Measurements from ENCODE around the gene STRIT1.

The STRIT1 gene

DNA sequence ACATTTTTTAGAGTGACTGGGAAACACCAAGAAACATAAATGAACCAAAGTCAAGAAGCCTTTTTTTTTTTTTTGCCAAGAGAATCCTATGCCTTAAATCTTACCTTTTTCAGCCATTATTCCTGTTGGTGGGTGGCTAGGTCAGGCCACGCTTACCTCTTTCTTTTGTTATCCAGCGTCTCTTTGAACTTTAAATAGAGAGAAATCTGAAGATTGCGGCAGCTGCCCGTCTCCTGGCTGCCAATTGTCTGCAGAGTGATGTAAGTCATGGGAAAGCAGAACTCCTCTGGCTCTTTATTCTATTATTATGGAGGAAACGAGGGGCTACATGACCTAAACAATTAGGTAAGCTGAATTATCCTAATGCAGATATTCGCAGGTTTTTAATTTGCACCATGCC lies at the start of gene STRIT1:
Gene STRIT1, minus strand, starts transcription at position 168 of the 400 bp plus-strand sequence.
- DNase-seq = no peak

DNA sequence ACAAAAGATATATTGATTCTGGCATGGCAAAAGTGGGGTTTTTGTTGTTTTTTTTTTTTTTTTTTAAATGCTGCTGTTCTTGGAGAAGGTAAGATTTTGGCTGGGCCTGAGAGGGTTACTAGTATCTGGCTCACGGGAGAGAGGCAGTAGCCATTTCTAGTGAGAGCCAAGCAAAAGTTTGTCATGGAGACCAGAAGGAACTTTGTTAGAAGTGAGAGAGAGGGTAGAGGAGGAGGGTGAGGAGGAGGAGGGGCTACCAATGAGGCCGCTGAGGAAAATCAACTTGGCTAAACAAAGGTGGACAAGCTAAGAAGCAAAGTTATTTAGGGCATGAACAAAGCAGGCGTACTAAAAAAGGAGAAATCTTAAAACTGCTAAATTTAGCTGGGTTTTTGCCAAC lies 48.9 kb upstream of the STRIT1 start:
- no peak for DNase-seq

- no peak for DNase-seq
Observed at GRCh38 chr3:155339052-155339451, 45.6 kb upstream of the STRIT1 start.

- no peak for DNase-seq
Observed at GRCh38 chr3:155335724-155336354, 42.4 kb upstream of the STRIT1 start.

DNA sequence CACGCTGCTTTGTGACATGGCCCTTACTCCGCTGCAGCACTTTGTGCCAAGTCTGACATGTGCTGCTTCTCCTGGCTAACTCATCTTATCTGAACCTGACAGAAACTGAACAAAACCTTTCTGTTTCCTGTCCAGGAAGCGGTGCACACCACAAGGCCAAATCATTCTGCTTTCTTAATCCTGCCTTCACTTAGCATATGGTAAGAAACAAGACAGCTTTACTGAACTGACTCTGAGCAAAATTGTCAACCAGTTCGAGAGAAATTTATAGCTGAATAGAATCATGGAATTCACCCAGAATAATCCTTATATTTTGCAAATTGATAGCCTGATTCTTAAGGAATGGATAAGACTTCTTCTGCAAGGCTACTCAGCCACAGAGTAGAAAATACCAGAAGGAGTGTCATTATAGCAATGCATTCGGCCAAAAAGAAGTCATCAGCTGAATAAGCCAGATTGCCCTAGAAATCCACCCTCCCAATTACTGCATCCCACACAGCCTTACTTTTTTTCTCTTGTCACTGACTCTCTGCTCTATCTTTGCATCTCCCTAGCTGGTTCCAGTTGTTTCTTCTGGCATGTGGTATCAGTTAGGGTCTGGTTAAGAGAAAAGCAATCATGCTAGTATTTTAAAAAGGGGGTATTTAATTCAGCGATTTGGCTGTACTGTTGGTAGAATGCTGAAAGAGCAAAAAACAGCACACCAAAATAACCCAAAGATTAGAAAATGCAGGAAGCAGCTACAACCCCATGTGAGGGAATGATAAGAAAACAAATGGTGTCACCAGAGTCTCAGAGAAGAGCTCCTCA lies 41.6 kb upstream of the STRIT1 start:
- no peak for DNase-seq

- no peak for DNase-seq
Observed at GRCh38 chr3:155334215-155334913, 40.9 kb upstream of the STRIT1 start.

- no peak for DNase-seq
Observed at GRCh38 chr3:155332716-155333115, 39.2 kb upstream of the STRIT1 start.

DNA sequence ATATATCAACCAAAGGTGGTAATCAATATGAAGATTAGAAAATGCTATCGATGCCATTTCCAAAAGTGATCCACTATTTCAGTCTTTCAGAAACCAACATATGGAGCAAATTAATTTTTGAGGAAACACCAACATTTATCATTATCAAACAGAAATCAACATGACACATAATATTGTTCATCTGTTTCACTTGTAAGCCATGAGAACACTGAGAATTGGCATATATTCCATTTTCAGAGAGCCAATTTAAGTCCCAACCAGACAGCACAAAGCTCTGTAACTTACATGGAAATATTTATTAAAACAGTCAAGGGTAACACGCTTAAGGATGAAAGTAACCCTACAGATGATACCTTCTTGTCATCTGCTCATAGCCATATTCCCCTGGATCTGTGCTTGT lies 37.6 kb upstream of the STRIT1 start:
- no peak for DNase-seq

DNA sequence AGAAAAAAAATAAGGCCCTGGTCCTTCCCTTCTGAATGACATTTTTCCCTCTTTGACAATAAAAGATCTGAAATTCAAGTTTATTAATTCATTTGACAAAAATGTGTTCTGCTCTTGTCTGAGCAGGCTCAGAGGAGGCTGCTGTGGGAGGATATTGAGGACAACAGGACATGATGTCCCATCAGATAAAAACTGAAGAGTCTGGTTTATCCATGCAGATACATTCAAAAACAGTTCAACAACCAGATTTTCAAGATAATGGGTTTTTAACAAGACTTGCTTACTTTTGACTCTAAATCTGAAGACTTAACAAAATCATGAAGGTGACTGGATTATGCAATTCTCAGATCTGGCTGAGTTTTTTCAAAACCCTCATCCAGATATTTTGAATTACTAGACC lies 36.9 kb upstream of the STRIT1 start:
- DNase-seq = no peak

- no peak for DNase-seq
Observed at GRCh38 chr3:155329513-155330048, 36.1 kb upstream of the STRIT1 start.

- no peak for DNase-seq
Observed at GRCh38 chr3:155327871-155328270, 34.4 kb upstream of the STRIT1 start.

DNA sequence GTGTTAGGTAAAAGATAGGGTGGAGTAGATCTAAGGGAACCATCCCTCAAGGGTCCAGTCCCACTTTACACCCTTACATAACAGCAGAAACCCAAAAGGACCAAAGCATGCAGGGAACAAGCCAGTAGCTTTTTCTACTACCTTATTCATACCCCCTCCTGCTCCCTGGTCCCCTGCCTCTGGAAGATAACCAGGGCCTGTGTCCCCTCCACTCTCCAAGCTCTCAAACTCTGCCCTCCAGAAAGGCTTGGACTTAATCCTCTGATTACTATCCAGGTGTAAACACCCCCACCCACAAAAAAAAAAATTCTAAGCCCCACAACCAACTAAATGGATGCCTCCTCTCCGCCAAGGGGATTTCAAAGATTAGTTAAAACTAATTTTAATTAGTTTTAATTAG lies 33.9 kb upstream of the STRIT1 start:
- DNase-seq = no peak

- DNase-seq = no peak
Observed at GRCh38 chr3:155326901-155327300, 33.4 kb upstream of the STRIT1 start.

DNA sequence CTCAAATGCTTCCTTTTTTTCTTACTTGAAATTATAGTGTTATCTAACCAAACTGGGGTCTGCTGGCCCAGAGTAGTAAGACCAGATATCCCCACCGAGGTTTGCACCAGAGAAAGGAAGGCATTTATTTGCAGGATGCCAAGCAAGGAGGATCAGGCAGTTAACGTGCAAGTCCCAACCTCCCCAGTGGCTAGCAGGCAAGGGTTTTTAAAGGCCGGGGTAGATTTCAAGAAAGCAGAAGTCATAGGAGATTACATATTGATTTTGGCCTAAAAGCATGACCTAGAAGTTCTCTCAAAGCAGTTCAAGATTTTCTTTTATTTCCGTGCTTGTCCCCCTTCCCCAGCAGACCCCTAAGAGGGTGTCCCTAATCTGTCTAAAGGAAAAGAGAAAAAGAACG lies 32.8 kb upstream of the STRIT1 start:
- no peak for DNase-seq

DNA sequence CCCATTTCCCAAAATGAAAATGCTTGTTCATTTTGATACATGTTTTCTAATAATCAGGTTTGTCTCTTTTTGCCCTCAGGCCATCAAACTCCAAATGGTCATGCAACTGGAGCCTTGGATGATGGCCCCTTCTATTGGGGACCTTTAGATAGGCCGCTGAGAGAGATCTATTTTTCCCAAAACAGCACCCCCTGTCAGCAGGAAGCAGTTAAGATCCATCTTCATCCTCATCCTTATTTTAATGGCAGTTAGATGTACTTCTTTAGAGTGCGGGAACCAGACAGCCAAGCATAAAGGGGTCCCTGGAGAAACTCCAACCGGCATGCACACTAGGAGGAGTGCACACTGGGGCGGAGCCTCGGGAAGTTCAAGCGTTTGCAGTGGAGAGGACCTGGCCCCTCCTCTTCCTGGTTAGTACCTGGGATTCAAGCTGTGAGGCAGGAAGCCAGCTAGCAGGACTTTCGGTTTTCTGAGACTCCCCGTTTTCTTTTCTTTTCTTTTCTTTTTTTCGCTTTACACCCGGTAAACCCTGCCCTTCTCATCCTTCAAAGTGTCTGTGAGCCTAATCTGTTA lies 31.9 kb upstream of the STRIT1 start:
- DNase-seq = no peak

GRCh38 chr3:155323063-155323666 lies 29.7 kb upstream of the STRIT1 start:
- no peak for DNase-seq

- no peak for DNase-seq
Observed at GRCh38 chr3:155321418-155321817, 27.9 kb upstream of the STRIT1 start.

DNA sequence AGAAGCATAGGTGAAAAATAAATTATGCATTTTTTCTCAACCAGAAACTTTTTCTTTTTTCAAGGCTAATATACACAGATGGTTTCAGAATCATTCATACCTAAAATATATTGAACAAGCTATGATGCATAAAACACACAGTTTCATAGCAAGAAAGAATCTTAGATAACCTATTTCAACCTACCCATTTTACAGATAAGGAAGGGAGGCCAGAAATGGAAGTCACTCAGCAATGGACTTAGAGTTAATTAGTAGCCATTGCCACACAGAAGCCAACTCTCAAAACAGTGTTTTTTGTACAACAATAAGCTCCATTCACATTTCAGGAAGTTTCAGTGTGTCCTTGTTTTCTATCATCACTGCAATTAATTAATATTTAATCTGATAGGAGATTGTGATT lies 27.5 kb upstream of the STRIT1 start:
- DNase-seq = no peak

- no peak for DNase-seq
Observed at GRCh38 chr3:155318740-155319139, 25.3 kb upstream of the STRIT1 start.

- no peak for DNase-seq
Observed at GRCh38 chr3:155317211-155317610, 23.7 kb upstream of the STRIT1 start.

DNA sequence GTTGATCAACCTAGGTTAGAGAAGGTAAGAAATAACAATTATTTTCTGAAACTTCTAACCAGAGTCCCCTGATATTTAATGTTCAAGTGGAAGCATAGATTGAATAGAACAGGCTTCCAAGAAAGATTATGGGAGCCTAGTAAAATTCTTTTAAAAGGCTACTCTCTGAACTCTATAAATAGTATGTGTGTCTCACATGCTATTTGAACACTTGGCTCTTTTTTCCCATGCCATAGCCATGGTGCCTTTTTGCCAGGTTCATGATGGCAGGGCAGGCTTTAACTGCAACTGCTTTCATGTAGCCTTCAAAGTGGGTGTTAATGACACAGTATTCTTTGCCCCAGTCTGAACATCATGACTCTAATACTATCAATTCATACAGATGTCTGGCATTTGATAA lies 22.9 kb upstream of the STRIT1 start:
- DNase-seq = no peak

DNA sequence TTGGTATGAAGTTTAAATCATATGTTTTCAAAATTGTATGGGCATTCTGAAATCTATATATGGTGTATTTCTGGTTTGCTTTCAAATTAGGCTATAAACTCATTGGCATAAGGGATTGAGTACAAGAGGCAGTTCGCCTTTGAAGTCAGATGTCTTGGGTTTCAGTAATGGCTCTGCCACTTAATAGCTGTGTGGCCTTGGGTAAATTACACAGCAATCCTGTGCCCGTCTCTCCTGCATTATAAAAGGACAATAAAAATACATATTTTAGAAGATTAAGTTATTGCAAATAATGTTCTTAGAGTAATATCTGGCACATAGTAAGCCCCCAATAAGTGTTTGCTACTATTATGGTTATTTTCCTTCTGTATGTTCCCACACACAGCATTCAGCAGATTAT lies 20.4 kb upstream of the STRIT1 start:
- DNase-seq = no peak

DNA sequence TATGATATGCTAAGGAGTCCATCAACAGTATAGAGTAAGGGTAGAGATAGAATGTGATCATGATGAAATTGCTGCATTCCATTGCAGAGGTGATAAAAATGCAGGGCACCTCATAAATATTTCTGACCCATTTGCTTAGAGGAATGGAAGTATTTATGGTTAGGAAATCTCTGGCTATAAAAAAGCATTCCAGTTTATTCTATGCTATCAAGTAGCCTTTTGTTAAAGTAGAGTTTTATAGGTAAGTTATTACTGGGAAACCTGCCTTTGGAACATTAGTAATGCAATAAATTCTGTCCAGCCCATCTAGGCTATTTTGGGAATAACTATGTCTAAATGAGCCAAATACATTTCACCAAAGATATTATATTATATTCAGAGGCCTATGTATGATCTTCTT lies 19.8 kb upstream of the STRIT1 start:
- no peak for DNase-seq

Data from activated naive CD4-positive, alpha-beta T cell treated with Interleukin-2 at 50 U/mL for 16 hours (primary cell).